Ovary (tissue), 3 donors: ENCODE results near the gene MATCAP1.

Experiments
- EP300 ChIP-seq: sonication (generic); formaldehyde crosslinking; IDR thresholded peaks from one replicate; pipeline ENCODE4 v1.6.1; 2017; ENCODE audit warnings: antibody characterized with exemption
- POLR2A ChIP-seq: fragments of 450-650 bp; IDR thresholded peaks from one replicate; pipeline ENCODE4 v1.6.1; 2017; ENCODE audit warnings: antibody characterized with exemption, mild to moderate bottlenecking, moderate library complexity
- TF ChIP-seq, protein P1 (sequence below), 3 donors: fragments of 450-650 bp in 2 of 3; fragments of 200-600 bp in 1 of 3; IDR thresholded peaks; one replicate each; pipeline versions ENCODE4 v1.5.1 to v1.8.0; 2016 to 2022; ENCODE audit warnings: antibody characterized with exemption in 3 of 3, mild to moderate bottlenecking in 1 of 3
- donor health status: DM: no; HTN: no; CAD: no.

DNA sequence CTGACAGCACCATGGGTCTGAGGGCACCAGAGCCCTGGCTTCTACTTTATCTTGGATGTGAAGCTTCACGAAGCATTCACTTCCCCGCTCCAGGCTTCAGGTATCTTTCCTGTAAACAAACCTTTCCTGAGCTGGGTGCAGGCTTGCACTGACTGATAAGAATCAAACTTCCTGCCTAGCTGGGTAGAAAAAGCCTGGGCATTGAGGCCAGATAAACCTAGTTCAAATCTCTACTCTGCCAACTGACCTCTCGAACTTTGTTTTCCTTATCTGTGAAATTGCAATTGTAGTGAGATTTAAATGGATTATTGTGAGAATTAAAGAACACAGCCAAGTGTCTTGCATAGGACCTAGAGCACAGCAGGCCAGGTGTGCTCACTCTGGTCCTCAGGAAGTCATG, 40.2 kb upstream of the MATCAP1 start:
- TF ChIP-seq, protein P1, sequence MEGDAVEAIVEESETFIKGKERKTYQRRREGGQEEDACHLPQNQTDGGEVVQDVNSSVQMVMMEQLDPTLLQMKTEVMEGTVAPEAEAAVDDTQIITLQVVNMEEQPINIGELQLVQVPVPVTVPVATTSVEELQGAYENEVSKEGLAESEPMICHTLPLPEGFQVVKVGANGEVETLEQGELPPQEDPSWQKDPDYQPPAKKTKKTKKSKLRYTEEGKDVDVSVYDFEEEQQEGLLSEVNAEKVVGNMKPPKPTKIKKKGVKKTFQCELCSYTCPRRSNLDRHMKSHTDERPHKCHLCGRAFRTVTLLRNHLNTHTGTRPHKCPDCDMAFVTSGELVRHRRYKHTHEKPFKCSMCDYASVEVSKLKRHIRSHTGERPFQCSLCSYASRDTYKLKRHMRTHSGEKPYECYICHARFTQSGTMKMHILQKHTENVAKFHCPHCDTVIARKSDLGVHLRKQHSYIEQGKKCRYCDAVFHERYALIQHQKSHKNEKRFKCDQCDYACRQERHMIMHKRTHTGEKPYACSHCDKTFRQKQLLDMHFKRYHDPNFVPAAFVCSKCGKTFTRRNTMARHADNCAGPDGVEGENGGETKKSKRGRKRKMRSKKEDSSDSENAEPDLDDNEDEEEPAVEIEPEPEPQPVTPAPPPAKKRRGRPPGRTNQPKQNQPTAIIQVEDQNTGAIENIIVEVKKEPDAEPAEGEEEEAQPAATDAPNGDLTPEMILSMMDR (IDR thresholded peaks at IDR 0.05), result no peak
- TF ChIP-seq POLR2A (no peak), EP300 (no peak)
